ENCODE measurements around the gene FUZ. TPM values are rescaled to one million over a fixed set of nuclear protein-coding genes. Genes with fewer than 3 reads are reported as not detected.

FUZ gene
- total RNA-seq, 2 experiments from 2014 or later = 15.2 to 16.2 TPM

DNA sequence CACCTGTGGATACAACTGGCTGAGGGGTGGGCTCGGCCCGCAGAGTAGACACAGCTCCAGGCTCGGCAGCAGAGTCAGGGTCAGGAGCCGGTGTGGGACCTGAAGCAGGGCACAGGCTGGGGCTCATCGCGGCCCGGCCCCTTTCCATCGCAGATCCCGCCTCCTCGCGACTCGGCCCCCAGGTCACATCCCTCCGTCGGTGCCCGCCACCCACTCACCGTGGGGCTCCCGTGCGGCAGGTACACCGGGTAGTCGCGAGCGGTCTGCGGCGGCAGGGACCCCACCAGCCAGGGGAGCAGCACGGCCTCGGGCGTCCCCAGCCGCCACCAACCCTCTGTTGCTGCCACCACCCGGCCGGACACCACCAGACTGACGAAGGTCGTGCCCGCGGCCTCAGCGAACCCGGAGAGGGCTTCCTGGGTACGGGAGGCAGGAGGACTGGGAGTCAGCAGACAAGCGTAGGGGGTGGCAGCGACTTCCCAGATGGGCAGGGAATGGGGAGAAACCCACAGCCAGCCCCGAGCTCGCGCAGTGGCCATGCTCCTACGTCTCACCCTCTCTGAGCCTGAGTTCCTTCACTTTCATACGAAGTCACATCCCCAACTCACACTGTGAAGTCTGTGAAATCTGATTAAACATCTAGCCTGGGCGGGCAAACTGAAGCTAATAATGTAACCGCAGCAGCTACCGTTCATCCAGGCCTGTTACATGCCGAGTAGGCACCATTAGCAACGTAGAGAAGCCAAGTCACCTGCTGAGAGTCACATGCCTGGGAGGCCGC, 3.7 kb downstream of the FUZ start:
- Mint-ChIP-seq H3K4me1 (ENCODE audit: low read depth) (peaks cover 35% of the 10 kb centered on the region), H3K36me3 (peaks cover 7% of the 10 kb centered on the region), H3K27ac (peak overlapping the region; percentile 72), H3K4me3 (peak overlapping the region; percentile 81), H3K9me3 (no peaks in the 10 kb centered on the region), H3K27me3 (no peaks in the 10 kb centered on the region)
- peak; percentile 66 for DNase-seq
- ChIA-PET CTCF (interaction anchor here (0.9 to 1.1 kb wide), 2 partner anchors 54 to 92 kb away, joined by 3 to 4 read pairs; no protein-coding TSS in a partner anchor), POLR2A (no interaction called here)
- intact Hi-C loops (cut with micrococcal nuclease) = loop anchor here (2.0 kb wide), 1 partner anchor 133 kb away; the partner anchor contains the start of gene PRMT1

DNA sequence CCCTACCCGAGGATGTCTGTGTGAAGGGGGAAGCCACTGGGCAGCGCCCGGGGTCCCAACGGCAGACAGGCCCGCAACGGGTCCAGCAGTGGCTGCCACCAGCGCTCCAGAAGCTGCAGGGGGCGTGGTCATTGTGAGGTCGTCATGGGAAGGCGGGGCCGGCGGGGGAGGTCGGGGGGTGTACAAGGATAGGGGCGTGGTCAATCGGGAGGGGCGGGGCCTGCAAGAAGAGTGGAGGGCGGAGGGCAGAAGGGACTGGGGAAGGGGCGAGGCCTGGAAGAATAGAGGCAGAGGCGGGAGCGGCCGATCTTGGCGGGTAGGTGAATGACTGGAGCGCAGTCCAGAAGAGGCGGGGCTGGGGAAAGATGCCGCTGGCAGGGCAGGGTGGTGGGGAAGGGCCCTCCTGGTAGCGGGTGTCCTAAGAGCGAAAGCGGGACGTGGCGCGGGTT, 4.4 kb downstream of the FUZ start:
- DNase-seq = peak; percentile 94
- peak overlapping the region; percentile 72 for H3K27ac Mint-ChIP-seq
- ChIA-PET POLR2A (no interaction called here), CTCF (no interaction called here)
- H3K36me3 Mint-ChIP-seq = peaks cover 7% of the 10 kb centered on the region
- H3K4me3 Mint-ChIP-seq = peak overlapping the region; percentile 81
- H3K27me3 Mint-ChIP-seq = no peaks in the 10 kb centered on the region
- intact Hi-C loops (cut with micrococcal nuclease) = loop anchor here (2.0 kb wide), 1 partner anchor 132 kb away; the partner anchor contains the start of gene PRMT1
- H3K9me3 Mint-ChIP-seq = no peaks in the 10 kb centered on the region
- peaks cover 32% of the 10 kb centered on the region for H3K4me1 Mint-ChIP-seq (ENCODE audit: low read depth)

GRCh38 chr19:49807904-49808675, 5.0 kb downstream of the FUZ start:
- peaks cover 13% of the 10 kb centered on the region for H3K36me3 Mint-ChIP-seq
- ChIA-PET POLR2A (no interaction called here), CTCF (no interaction called here)
- intact Hi-C loops (cut with micrococcal nuclease) = loop anchor here (2.0 kb wide), 1 partner anchor 131 kb away; the partner anchor contains the start of gene PRMT1
- H3K27ac Mint-ChIP-seq = no peak overlapping the region
- peak overlapping the region; percentile 12 for H3K4me3 Mint-ChIP-seq
- no peaks in the 10 kb centered on the region for H3K27me3 Mint-ChIP-seq
- DNase-seq = no peak
- H3K9me3 Mint-ChIP-seq = no peaks in the 10 kb centered on the region
- H3K4me1 Mint-ChIP-seq (ENCODE audit: low read depth) = peaks cover 29% of the 10 kb centered on the region

DNA sequence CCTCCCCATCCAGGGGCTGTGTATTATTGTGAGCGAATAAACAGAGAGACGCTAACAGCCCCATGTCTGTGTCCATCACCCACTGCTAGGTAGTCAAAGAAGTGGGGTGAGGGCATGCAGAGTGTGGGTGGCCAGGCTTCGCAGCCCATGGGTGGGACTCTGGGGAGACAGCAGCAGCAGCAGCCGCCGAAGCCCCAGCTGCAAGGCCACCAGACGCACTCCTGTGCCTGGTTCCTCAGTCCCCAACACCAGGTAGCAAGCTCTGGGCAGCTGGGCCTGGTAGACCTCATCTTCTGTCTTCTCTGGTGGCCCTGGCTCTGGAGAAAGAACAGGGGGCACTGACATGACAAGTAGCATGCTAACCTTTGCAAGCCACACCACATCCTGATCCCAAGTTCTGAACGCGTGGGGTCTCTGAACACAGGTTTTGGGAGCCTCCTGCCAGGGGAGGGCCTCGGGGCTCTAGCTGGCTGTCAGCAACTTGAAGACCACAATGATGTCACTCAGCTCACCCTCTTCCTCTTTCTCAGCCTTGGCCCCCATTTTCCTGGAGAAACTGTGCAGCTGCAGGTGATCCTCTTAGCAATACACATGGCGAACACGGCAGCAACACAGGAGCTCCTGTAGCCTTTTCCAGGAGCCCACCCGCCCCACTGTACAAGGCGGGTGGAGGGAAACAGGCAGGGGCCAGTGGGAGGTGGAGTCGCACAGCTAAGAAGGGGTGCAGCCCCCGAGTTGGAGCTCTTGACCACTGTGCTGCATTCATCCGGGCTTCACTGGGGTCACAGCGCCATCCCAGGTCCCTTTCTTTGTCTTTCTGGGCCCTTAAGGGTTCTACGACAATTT, 5.8 kb downstream of the FUZ start:
- intact Hi-C loops (cut with micrococcal nuclease) = no loop called here
- peak overlapping the region; percentile 42 for H3K27ac Mint-ChIP-seq
- ChIA-PET POLR2A (interaction anchor here (0.6 kb wide), 1 partner anchor 25 kb away, joined by 3 read pairs; no protein-coding TSS in a partner anchor), CTCF (no interaction called here)
- no peaks in the 10 kb centered on the region for H3K27me3 Mint-ChIP-seq
- no peaks in the 10 kb centered on the region for H3K9me3 Mint-ChIP-seq
- no peak for DNase-seq
- H3K4me3 Mint-ChIP-seq = no peak overlapping the region
- H3K36me3 Mint-ChIP-seq = peaks cover 17% of the 10 kb centered on the region
- peaks cover 22% of the 10 kb centered on the region for H3K4me1 Mint-ChIP-seq (ENCODE audit: low read depth)

GRCh38 chr19:49806620-49806959, 6.5 kb downstream of the FUZ start:
- H3K9me3 Mint-ChIP-seq = no peaks in the 10 kb centered on the region
- H3K4me3 Mint-ChIP-seq = no peak overlapping the region
- H3K36me3 Mint-ChIP-seq = peaks cover 17% of the 10 kb centered on the region
- no peaks in the 10 kb centered on the region for H3K27me3 Mint-ChIP-seq
- H3K4me1 Mint-ChIP-seq (ENCODE audit: low read depth) = peaks cover 18% of the 10 kb centered on the region
- H3K27ac Mint-ChIP-seq = no peak overlapping the region
- CTCF ChIA-PET = no interaction called here
- intact Hi-C loops (cut with micrococcal nuclease) = no loop called here
- no peak for DNase-seq
- POLR2A ChIA-PET = interaction anchor here (0.6 kb wide), 1 partner anchor 26 kb away, joined by 3 read pairs; no protein-coding TSS in a partner anchor

DNA sequence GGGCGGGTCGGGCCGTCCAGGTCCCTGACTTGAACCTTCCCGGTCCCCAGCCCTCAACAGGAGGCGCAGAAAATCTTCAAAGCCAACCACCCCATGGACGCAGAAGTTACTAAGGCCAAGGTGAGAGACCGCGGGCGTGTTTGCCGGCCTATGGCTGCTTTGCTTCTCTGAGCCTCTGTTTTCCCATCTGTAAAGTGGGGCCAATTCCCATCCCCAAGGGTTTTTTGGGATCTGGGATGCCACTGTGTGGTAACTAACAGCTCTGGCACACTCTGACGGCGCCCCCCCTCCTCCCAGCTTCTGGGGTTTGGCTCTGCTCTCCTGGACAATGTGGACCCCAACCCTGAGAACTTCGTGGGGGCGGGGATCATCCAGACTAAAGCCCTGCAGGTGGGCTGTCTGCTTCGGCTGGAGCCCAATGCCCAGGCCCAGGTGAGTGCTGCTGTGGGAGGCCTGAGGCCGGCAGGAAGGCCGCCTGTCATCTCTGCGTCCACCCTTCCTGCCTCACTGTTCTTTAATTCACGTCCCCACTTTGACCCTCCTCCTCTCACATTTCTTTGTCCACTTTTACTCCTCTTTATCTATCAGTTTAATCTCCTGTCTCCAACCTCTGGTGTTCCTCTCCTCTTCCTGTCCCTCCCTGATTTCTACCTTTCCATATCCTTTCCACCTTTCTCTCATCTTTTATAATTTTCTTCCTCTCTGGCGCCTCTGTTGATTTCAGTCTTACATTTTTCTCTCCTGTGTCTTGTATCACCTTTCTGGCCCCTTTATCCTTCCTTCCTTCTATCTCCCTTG, 7.1 kb downstream of the FUZ start:
- peaks cover 17% of the 10 kb centered on the region for H3K36me3 Mint-ChIP-seq
- no peak overlapping the region for H3K27ac Mint-ChIP-seq
- ChIA-PET POLR2A (interaction anchor here (0.6 kb wide), 1 partner anchor 27 kb away, joined by 3 read pairs; no protein-coding TSS in a partner anchor), CTCF (no interaction called here)
- no peak for DNase-seq
- H3K4me1 Mint-ChIP-seq (ENCODE audit: low read depth) = peaks cover 18% of the 10 kb centered on the region
- no peak overlapping the region for H3K4me3 Mint-ChIP-seq
- intact Hi-C loops (cut with micrococcal nuclease) = no loop called here
- H3K27me3 Mint-ChIP-seq = no peaks in the 10 kb centered on the region
- no peaks in the 10 kb centered on the region for H3K9me3 Mint-ChIP-seq

- peaks cover 4% of the 10 kb centered on the region for H3K4me1 Mint-ChIP-seq (ENCODE audit: low read depth)
- CTCF ChIA-PET = no interaction called here
- no peak overlapping the region for H3K4me3 Mint-ChIP-seq
- no peak for DNase-seq
- intact Hi-C loops (cut with micrococcal nuclease) = no loop called here
- no peaks in the 10 kb centered on the region for H3K27me3 Mint-ChIP-seq
- peaks cover 28% of the 10 kb centered on the region for H3K36me3 Mint-ChIP-seq
- POLR2A ChIA-PET = no interaction called here
- no peak overlapping the region for H3K27ac Mint-ChIP-seq
- H3K9me3 Mint-ChIP-seq = no peaks in the 10 kb centered on the region
Measured at GRCh38 chr19:49803529-49803856, 9.6 kb downstream of the FUZ start.

- CTCF ChIA-PET = no interaction called here
- Mint-ChIP-seq H3K36me3 (peaks cover 30% of the 10 kb centered on the region), H3K4me1 (ENCODE audit: low read depth) (peaks cover 4% of the 10 kb centered on the region), H3K27me3 (no peaks in the 10 kb centered on the region), H3K4me3 (no peak overlapping the region), H3K27ac (no peak overlapping the region), H3K9me3 (no peaks in the 10 kb centered on the region)
- POLR2A ChIA-PET = no interaction called here
- intact Hi-C loops (cut with micrococcal nuclease) = no loop called here
- DNase-seq = no peak
Measured at GRCh38 chr19:49802836-49803528, 10.1 kb downstream of the FUZ start.

- ChIA-PET POLR2A (no interaction called here), CTCF (no interaction called here)
- Mint-ChIP-seq H3K9me3 (no peaks in the 10 kb centered on the region), H3K4me1 (ENCODE audit: low read depth) (no peaks in the 10 kb centered on the region), H3K4me3 (no peak overlapping the region), H3K27ac (no peak overlapping the region), H3K27me3 (no peaks in the 10 kb centered on the region), H3K36me3 (peaks cover 30% of the 10 kb centered on the region)
- intact Hi-C loops (cut with micrococcal nuclease) = no loop called here
- no peak for DNase-seq
Measured at GRCh38 chr19:49801966-49802661, 11.0 kb downstream of the FUZ start.

DNA sequence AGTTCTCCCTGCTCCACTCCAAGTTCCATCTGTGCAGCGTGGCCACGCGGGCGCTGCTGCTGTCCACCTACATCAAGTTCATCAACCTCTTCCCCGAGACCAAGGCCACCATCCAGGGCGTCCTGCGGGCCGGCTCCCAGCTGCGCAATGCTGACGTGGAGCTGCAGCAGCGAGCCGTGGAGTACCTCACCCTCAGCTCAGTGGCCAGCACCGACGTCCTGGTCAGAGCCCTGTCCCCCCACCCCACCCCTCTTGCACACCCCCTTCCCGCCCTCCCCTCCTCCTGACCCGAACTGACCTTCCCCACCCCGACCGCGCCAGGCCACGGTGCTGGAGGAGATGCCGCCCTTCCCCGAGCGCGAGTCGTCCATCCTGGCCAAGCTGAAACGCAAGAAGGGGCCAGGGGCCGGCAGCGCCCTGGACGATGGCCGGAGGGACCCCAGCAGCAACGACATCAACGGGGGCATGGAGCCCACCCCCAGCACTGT, 11.6 kb downstream of the FUZ start:
- Mint-ChIP-seq H3K9me3 (no peaks in the 10 kb centered on the region), H3K27ac (no peak overlapping the region), H3K27me3 (no peaks in the 10 kb centered on the region), H3K4me1 (ENCODE audit: low read depth) (no peaks in the 10 kb centered on the region), H3K36me3 (peaks cover 32% of the 10 kb centered on the region), H3K4me3 (no peak overlapping the region)
- intact Hi-C loops (cut with micrococcal nuclease) = no loop called here
- no peak for DNase-seq
- CTCF ChIA-PET = no interaction called here
- POLR2A ChIA-PET = no interaction called here

GRCh38 chr19:49800771-49801170, 12.3 kb downstream of the FUZ start:
- Mint-ChIP-seq H3K27me3 (no peaks in the 10 kb centered on the region), H3K27ac (no peak overlapping the region), H3K9me3 (no peaks in the 10 kb centered on the region), H3K36me3 (peaks cover 34% of the 10 kb centered on the region), H3K4me3 (no peak overlapping the region), H3K4me1 (ENCODE audit: low read depth) (no peaks in the 10 kb centered on the region)
- DNase-seq = no peak
- ChIA-PET CTCF (no interaction called here), POLR2A (no interaction called here)
- intact Hi-C loops (cut with micrococcal nuclease) = no loop called here

Measured in activated CD4-positive, alpha-beta memory T cell treated with anti-CD3 and anti-CD28 coated beads for 36 hours (primary cell).